HG03135 (cell line): Measurements from ENCODE around the gene SRPK2.
A peak's percentile ranks its signal among the peaks of the same experiment; 100 is the strongest.
"Not testable (repeated sequence)": the region's sequence is repeated elsewhere in the genome, so short reads cannot be mapped to it uniquely, and the experiment has no call there.

Experiments used
- ATAC-seq: cut with Tn5 transposase; IDR thresholded peaks from one replicate; pipeline ENCODE4 v1.9.1; 2021; ENCODE audit warnings: mild to moderate bottlenecking, moderate library complexity; ENCODE audit not compliant: unreplicated experiment

Gene SRPK2

GRCh38 chr7:105305633-105306032 is 83.1 kb downstream of the SRPK2 start:
- no peak for ATAC-seq

- peak; percentile 73 for ATAC-seq
Measured at GRCh38 chr7:105304040-105304895, 84.5 kb downstream of the SRPK2 start.

GRCh38 chr7:105300587-105300986 is 88.1 kb downstream of the SRPK2 start:
- ATAC-seq = not testable (repeated sequence)

GRCh38 chr7:105298439-105298894 is 90.3 kb downstream of the SRPK2 start:
- peak; percentile 75 for ATAC-seq

GRCh38 chr7:105297985-105298384 is 90.7 kb downstream of the SRPK2 start:
- peak; percentile 41 for ATAC-seq

- no peak for ATAC-seq
Measured at GRCh38 chr7:105297309-105297708, 91.4 kb downstream of the SRPK2 start.

GRCh38 chr7:105296491-105296890 is 92.2 kb downstream of the SRPK2 start:
- no peak for ATAC-seq

- no peak for ATAC-seq
Measured at GRCh38 chr7:105295596-105296352, 92.9 kb downstream of the SRPK2 start.

- not testable (repeated sequence) for ATAC-seq
Measured at GRCh38 chr7:105294482-105294881, 94.2 kb downstream of the SRPK2 start.

- ATAC-seq = no peak
Measured at GRCh38 chr7:105289704-105290103, 99.0 kb downstream of the SRPK2 start.

- no peak for ATAC-seq
Measured at GRCh38 chr7:105286441-105286840, 102.3 kb downstream of the SRPK2 start.

- no peak for ATAC-seq
Measured at GRCh38 chr7:105285118-105285874, 103.4 kb downstream of the SRPK2 start.

- no peak for ATAC-seq
Measured at GRCh38 chr7:105284014-105284413, 104.7 kb downstream of the SRPK2 start.

- no peak for ATAC-seq
Measured at GRCh38 chr7:105281966-105282365, 106.8 kb downstream of the SRPK2 start.

GRCh38 chr7:105279688-105280007 is 109.1 kb downstream of the SRPK2 start:
- peak; percentile 93 for ATAC-seq

- ATAC-seq = peak; percentile 62
Measured at GRCh38 chr7:105278973-105279687, 109.6 kb downstream of the SRPK2 start.

- ATAC-seq = no peak
Measured at GRCh38 chr7:105278565-105278964, 110.2 kb downstream of the SRPK2 start.

GRCh38 chr7:105277341-105277740 is 111.4 kb downstream of the SRPK2 start:
- ATAC-seq = no peak

- ATAC-seq = no peak
Measured at GRCh38 chr7:105270117-105270516, 118.6 kb downstream of the SRPK2 start.

GRCh38 chr7:105269397-105269796 is 119.3 kb downstream of the SRPK2 start:
- ATAC-seq = peak; percentile 24
